Measurements from ENCODE around the gene C1orf210.

The C1orf210 gene

GRCh38 chr1:43293896-43294760 is 8.7 kb upstream of the C1orf210 start:
- DNase-seq (ENCODE audit: low read depth in 3 of 3): no peak

GRCh38 chr1:43293176-43293575 is 7.8 kb upstream of the C1orf210 start:
- DNase-seq (ENCODE audit: low read depth in 3 of 3): no peak

GRCh38 chr1:43292679-43293078 is 7.3 kb upstream of the C1orf210 start:
- DNase-seq (ENCODE audit: low read depth in 3 of 3): no peak

- no peak for DNase-seq (ENCODE audit: low read depth in 3 of 3)
Measured at GRCh38 chr1:43292216-43292615, 6.8 kb upstream of the C1orf210 start.

- DNase-seq (ENCODE audit: low read depth in 3 of 3): no peak
Measured at GRCh38 chr1:43288785-43289706, 3.7 kb upstream of the C1orf210 start.

- DNase-seq (ENCODE audit: low read depth in 3 of 3): no peak
Measured at GRCh38 chr1:43288058-43288784, 2.8 kb upstream of the C1orf210 start.

GRCh38 chr1:43286533-43286932 is 1.2 kb upstream of the C1orf210 start:
- no peak for DNase-seq (ENCODE audit: low read depth in 3 of 3)

GRCh38 chr1:43286115-43286514 is 734 bp upstream of the C1orf210 start:
- no peak for DNase-seq (ENCODE audit: low read depth in 3 of 3)

GRCh38 chr1:43284546-43285110 is 753 bp downstream of the C1orf210 start:
- DNase-seq (ENCODE audit: low read depth in 3 of 3): no peak

- no peak for DNase-seq (ENCODE audit: low read depth in 3 of 3)
Measured at GRCh38 chr1:43284065-43284464, 1.3 kb downstream of the C1orf210 start.

- no peak for DNase-seq (ENCODE audit: low read depth in 3 of 3)
Measured at GRCh38 chr1:43282220-43283195, 2.9 kb downstream of the C1orf210 start.

- DNase-seq (ENCODE audit: low read depth in 3 of 3): no peak
Measured at GRCh38 chr1:43280692-43281091, 4.7 kb downstream of the C1orf210 start.

GRCh38 chr1:43279666-43280065 is 5.7 kb downstream of the C1orf210 start:
- no peak for DNase-seq (ENCODE audit: low read depth in 3 of 3)

- DNase-seq (ENCODE audit: low read depth in 3 of 3): no peak
Measured at GRCh38 chr1:43279161-43279560, 6.2 kb downstream of the C1orf210 start.

- no peak for DNase-seq (ENCODE audit: low read depth in 3 of 3)
Measured at GRCh38 chr1:43277116-43277876, 8.1 kb downstream of the C1orf210 start.

GRCh38 chr1:43276673-43277072 is 8.7 kb downstream of the C1orf210 start:
- no peak for DNase-seq (ENCODE audit: low read depth in 3 of 3)

GRCh38 chr1:43275826-43276620 is 9.4 kb downstream of the C1orf210 start:
- DNase-seq (ENCODE audit: low read depth in 3 of 3): no peak

- no peak for DNase-seq (ENCODE audit: low read depth in 3 of 3)
Measured at GRCh38 chr1:43274804-43275180, 10.6 kb downstream of the C1orf210 start.

Data from stimulated activated CD4-positive, alpha-beta T cell treated with anti-CD3 and anti-CD28 coated beads, TNF-alpha, amount 100 ng/mL, for 48 hours (primary cell).